GM19239 (cell line): ENCODE measurements around the gene KIF25.

Experiments
- DNase-seq: peaks from one replicate; pipeline ENCODE4 v3.0.0; 2011; ENCODE audit warnings: low spot score; ENCODE audit not compliant: insufficient read length
- FAIRE-seq: peaks from 2 replicates; lab custom pipeline; 2011; peaks lifted over from hg19 to GRCh38; lab: Jason Lieb, UNC

KIF25 gene

DNA sequence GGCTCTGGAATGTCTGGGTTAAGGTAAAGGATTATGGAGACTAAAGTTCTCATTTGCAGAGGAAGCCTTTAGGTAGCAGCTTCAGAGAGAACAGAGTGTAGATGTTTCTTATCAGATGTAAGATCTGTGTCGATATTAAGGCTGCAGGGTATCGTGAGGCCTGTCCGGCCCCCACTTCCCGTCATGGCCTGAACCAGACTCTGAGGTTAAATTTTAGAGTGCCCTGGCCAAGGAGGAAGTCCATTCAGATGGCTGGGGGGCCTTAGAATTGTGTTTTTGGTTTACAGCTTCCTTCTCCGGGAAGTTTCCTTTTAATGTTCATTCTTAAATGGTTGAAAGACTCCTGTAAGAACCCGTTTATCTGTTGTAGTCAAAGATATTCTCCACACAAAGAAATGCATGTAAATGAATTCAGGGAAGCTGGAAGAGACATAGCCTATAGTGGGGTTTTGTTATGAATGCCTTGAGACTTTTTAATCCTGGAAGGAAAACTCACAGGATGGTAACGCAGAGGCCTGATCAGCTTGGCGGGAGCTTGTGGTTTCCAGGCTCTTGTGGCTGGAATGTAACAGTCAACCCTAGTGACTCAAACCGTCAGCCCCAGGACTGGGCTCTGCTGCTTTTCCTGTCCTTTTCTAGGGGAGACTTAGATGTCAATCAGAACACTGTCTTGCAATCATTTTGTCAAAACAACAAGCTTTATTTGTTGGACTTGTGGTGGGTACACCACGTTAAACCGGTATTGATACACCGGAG lies 34.7 kb downstream of the KIF25 start:
- DNase-seq (no peak), FAIRE-seq (no peak)

GRCh38 chr6:168033791-168034190 lies 36.3 kb downstream of the KIF25 start:
- FAIRE-seq (no peak), DNase-seq (no peak)

- DNase-seq (no peak), FAIRE-seq (no peak)
Observed at GRCh38 chr6:168034537-168034936, 37.1 kb downstream of the KIF25 start.

DNA sequence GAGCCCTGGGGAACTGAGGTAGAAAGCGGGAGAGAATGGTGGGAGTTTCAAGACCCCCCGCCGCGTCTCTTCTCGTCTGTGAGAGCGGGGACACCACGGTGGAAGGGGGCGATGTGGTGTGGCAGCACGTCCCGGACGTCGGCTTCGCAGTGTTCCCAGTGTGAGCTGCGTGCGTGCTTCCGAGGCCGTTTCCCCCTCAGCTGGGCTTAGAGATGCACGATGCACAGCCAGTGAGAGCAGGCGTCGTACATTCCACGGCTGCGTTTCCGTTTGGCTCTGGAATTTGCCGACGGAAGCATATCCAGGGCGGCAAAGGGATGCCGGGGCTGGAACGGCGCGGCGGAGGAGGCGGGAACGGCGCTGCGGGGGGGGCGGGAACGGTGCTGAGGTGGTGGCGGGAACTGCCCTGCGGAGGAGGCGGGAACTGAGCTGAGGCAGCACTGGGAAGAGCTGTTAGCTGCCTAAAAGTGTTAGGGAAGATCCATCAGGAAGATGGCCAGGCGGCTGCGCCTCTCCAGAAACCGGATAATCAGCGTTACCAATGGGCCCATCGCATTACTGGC lies 37.7 kb downstream of the KIF25 start:
- FAIRE-seq (no peak), DNase-seq (no peak)

DNA sequence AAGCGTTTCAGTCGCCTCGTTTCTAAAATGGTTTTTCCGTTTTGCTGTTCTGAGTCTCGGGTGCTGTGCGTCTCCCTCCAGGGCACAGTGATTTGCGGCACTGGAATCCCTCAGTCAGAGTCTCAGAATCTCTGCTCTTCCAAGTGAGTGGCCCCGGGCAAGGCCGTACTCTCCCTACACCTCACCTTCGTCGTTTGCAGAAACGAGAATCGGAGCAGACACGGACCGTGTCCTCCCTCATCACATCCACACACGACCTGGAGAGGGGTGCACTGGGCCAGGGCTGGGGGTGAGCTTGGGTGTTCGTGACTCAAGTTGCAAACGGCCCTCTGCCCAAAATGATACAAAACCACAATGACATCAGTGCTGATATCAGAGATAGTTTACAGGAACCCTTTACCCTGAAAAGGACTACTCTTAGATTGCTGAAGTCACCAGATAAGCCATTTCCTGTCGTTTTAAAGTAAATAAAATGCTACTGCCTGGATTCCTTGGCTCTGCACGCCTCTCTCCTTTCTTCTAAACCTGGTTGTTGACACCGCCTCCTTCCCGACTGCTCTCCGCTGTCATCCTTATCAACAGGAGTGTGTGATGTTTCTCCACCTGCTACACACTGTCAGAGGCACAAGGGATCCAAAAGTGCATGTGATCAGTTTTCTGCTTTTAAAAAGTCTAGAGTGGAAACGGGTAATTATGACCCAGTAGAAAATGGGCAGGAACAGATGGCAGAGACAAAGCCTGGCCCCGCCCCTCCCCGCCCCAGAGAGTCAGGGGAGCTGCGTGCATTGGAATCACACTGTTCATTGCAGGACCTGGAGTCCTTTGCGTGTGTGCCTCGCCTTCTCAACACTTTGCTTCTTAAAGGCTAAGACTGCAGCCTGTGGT lies 38.4 kb downstream of the KIF25 start:
- no peak for DNase-seq
- no peak for FAIRE-seq

DNA sequence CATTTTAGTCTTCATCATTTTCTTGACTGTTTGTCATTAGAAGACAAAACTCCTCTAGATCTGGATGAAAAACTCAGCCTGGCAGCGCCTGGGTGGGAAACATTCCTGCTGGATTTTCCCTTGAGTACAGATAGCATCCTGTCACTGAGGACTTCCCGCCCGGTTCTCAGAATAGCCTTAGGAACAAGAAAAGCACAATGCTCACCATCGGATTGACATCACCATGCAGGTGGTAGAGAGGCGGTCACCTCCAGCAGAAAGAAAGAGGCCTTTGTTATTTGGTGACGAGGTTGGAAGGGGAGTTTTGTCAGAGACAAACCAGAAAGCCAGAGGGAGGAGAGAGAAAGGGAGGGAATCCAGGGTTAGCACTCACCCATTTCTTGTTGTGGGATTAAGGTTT lies 39.8 kb downstream of the KIF25 start:
- DNase-seq (no peak), FAIRE-seq (no peak)

DNA sequence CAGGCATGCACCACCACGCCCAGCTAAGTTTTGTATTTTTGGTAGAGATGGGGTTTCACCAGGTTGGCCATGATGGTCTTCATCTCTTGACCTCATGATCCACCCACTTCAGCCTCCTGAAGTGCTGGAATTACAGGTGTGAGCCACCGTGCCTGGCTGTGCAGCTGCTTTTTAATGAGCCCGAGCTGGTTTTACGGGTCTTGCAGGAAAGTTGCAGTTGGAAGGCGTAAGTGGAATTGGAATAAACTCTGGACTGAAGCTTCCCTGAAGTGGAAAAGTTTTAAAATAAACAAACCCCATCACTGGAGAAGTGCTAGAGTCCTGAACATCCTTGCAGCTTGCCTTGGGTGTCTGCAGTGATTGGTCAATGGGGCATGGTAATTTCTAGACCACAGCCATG lies 40.4 kb downstream of the KIF25 start:
- no peak for FAIRE-seq
- DNase-seq = no peak

DNA sequence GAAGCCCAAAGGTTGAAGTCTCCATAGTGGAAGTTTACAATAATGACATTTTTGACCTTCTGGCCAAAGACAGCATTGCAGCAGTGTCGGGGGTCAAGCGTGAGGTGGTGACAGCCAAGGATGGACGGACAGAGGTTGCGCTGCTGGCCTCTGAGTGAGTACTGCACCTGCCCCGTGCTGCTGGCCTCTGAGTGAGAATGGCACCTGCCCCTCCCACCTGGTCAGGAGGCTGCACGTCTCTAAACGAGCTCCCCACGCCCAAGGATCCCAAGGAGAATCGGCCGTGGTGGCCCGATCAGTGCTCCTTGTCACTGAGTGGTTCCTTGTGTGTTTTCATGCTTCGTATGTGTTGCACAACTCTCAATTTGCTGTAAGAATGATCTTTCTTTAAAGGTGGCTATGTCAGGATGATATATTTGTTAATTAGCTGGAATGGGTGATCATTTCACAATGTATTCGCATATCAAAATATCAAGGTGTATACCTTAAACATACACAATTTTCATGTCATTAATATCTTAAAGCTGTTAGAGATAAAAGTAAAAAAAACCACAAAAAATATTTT lies 41.2 kb downstream of the KIF25 start:
- DNase-seq (no peak), FAIRE-seq (no peak)

- DNase-seq (no peak), FAIRE-seq (no peak)
Observed at GRCh38 chr6:168039301-168039700, 41.8 kb downstream of the KIF25 start.

DNA sequence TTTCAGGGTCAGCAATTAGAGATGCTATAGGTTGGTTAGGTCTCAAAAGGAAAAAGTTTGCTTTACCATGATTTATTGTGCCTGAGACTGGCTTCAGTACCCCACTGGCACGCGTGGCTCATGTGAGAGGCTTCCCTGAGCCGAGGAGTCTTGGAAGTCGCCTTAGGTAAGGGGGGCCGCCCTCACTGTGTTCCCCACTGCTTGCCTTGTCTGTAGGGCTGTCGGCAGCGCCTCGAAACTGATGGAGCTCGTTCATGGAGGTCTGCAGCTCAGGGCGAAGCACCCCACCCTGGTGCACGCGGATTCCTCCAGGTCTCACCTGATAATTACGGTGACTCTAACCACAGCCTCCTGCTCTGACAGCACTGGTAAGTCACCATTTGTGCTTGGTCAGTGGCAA lies 42.4 kb downstream of the KIF25 start:
- DNase-seq = no peak
- no peak for FAIRE-seq

- DNase-seq = no peak
- FAIRE-seq = no peak
Observed at GRCh38 chr6:168040856-168041496, 43.5 kb downstream of the KIF25 start.

DNA sequence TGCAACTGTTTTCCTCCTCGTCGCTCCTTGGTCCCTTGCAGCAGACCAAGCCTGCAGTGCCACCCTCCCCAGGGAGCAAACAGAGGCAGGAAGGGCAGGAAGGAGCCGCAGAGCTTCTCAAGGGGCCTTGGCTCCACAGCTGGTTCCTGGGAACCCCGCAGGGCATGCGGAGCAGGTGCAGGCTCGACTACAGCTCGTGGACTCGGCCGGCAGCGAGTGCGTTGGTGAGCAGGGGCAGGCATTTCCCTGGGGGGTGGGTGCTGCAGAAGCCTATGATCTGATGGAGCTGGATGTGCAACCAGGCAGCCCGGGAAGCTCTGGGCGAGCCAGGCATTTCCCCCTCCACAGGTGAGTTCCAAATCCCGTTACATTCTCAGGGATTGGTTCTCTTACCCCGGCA lies 44.5 kb downstream of the KIF25 start:
- FAIRE-seq (no peak), DNase-seq (no peak)

DNA sequence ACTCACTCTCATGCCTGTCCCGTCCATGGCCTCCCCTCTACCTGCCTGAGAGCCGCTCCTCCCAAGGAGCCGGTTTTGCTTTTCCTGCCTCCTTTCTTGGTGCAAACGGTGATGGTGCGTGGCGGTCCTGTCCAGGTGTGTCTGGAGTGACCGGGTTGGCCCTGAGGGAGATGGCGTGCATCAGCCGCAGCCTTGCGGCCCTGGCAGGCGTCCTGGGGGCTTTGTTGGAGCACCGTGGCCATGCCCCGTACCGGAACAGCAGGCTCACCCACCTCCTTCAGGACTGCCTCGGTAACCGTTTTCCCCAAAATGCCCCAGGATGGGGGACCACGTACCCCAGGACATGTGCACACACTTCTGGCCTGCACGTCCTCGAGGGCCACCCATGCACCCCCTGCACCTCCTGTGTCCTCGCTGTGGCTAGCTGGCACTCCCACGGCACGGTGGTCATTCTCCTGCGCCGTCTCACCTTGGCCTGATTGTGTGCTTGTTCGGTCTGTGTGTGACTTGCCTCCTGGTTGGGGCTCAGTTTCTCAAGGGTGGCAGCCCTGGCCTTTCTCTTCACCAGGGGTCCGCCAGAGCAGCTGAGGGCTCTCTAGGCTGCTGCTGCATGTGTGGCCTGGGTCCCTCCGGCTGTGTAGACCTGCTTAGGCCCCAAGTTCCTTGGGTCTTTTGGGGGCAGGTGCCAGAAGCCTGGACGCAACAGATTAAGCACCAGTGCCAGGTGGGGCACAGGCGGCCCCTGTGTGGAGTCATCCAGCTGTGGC lies 45.1 kb downstream of the KIF25 start:
- DNase-seq = no peak
- no peak for FAIRE-seq

- FAIRE-seq (no peak), DNase-seq (no peak)
Observed at GRCh38 chr6:168043193-168043847, 45.8 kb downstream of the KIF25 start.

- DNase-seq (no peak), FAIRE-seq (no peak)
Observed at GRCh38 chr6:168043848-168044415, 46.5 kb downstream of the KIF25 start.

GRCh38 chr6:168044521-168045130 lies 47.2 kb downstream of the KIF25 start:
- no peak for FAIRE-seq

GRCh38 chr6:168045141-168045691 lies 47.7 kb downstream of the KIF25 start:
- no peak for FAIRE-seq

More at GRCh38 chr6:168044521-168045130, 47.2 kb downstream of the KIF25 start:
- no peak for DNase-seq

More at GRCh38 chr6:168045141-168045691, 47.7 kb downstream of the KIF25 start:
- no peak for DNase-seq
